ENCODE data around the gene RASAL1. TPM values are rescaled to one million over a fixed set of nuclear protein-coding genes. Genes with fewer than 3 reads are reported as not detected.

Gene RASAL1
- total RNA-seq, 1 donor from 2014 or later, result 1.4 TPM

GRCh38 chr12:113157218-113157859 is 21.8 kb upstream of the RASAL1 start:
- H3K4me2 ChIP-seq, result no peak overlapping the region
- Mint-ChIP-seq H3K9me3 (no peaks in the 10 kb centered on the region), H3K4me1 (peaks cover 30% of the 10 kb centered on the region), H3K4me3 (no peak overlapping the region), H3K36me3 (peaks cover 12% of the 10 kb centered on the region), H3K27ac (no peak overlapping the region), H3K27me3 (ENCODE audit: insufficient read depth, low read depth) (peaks cover 16% of the 10 kb centered on the region)
- no peak overlapping the region for H3K4me3 ChIP-seq
- H3K9ac ChIP-seq, result no peak overlapping the region
- H3K4me1 ChIP-seq, result peaks cover 12% of the 10 kb centered on the region
- no peak overlapping the region for H3K27ac ChIP-seq
- H2AFZ ChIP-seq (replicated peaks), result no peak overlapping the region
- peaks cover 56% of the 10 kb centered on the region for H4K20me1 ChIP-seq (ENCODE audit: low read depth)
- H3K9me3 ChIP-seq (ENCODE audit: low read depth), result no peaks in the 10 kb centered on the region
- H3K36me3 ChIP-seq, result no peaks in the 10 kb centered on the region
- peaks cover 51% of the 10 kb centered on the region for H3F3A ChIP-seq (ENCODE audit: low read depth)
- H3K79me2 ChIP-seq (ENCODE audit: low read depth), result no peaks in the 10 kb centered on the region
- no peak for DNase-seq (ENCODE audit: low spot score)
- H3K27me3 ChIP-seq, result peaks cover 43% of the 10 kb centered on the region
- no peak for TF ChIP-seq EZH2phosphoT487 (IDR thresholded peaks at IDR 0.05)
- TF ChIP-seq CTCF (IDR thresholded peaks at IDR 0.05), result no peak
- no peak for TF ChIP-seq EZH2 (IDR thresholded peaks at IDR 0.05)

DNA sequence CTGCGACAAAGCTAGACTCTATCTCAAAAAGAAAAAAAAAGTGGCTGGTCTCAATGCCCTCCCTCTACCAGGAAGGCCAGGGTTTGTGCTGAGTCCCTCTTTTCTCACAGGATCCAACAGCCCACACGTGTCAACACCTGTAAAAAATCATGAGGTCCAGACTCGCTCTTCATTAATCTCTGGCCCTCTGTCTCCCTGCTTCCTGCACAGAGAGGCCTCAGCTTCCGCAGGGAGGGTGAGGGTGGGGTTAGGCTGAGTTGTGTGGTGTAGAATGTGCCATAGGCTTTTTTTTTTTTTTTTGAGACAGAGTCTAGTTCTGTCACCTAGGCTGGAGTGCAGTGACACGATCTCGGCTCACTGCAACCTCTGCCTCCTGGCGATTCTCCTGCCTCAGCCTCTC is 20.1 kb upstream of the RASAL1 start:
- H3K27ac ChIP-seq, result no peak overlapping the region
- Mint-ChIP-seq H3K27ac (no peak overlapping the region), H3K36me3 (peaks cover 10% of the 10 kb centered on the region), H3K4me3 (no peak overlapping the region), H3K4me1 (peaks cover 22% of the 10 kb centered on the region), H3K9me3 (no peaks in the 10 kb centered on the region), H3K27me3 (ENCODE audit: insufficient read depth, low read depth) (peaks cover 25% of the 10 kb centered on the region)
- H2AFZ ChIP-seq (replicated peaks), result no peak overlapping the region
- DNase-seq (ENCODE audit: low spot score), result no peak
- H3K4me2 ChIP-seq, result no peak overlapping the region
- no peak overlapping the region for H3K9ac ChIP-seq
- no peak overlapping the region for H3K4me3 ChIP-seq
- peaks cover 46% of the 10 kb centered on the region for H3F3A ChIP-seq (ENCODE audit: low read depth)
- peaks cover under 1% of the 10 kb centered on the region for H3K4me1 ChIP-seq
- H3K27me3 ChIP-seq, result peaks cover 60% of the 10 kb centered on the region
- H3K36me3 ChIP-seq, result no peaks in the 10 kb centered on the region
- TF ChIP-seq EZH2phosphoT487 (IDR thresholded peaks at IDR 0.05) (no peak), EZH2 (IDR thresholded peaks at IDR 0.05) (no peak), CTCF (IDR thresholded peaks at IDR 0.05) (no peak)
- no peaks in the 10 kb centered on the region for H3K9me3 ChIP-seq (ENCODE audit: low read depth)
- H3K79me2 ChIP-seq (ENCODE audit: low read depth), result no peaks in the 10 kb centered on the region
- peaks cover 43% of the 10 kb centered on the region for H4K20me1 ChIP-seq (ENCODE audit: low read depth)

DNA sequence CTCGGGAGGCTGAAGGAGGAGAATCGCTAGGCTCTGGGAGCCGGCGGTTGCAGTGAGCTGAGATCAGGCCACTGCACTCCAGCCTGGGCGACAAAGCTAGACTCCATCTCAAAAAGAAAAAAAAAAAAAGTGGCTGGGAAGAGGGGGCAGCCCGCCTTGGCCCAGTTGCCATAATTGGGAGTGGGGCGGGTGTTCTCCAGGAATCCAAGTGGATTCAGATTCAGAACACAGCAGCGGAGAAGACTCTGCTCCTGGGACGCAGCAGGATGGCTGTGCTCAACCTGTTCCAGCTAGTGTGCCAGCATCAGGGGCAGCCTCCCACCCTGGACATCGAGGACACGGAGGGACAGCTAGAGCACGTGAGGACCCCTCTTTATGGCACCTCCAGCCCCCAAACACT is 19.5 kb upstream of the RASAL1 start:
- Histone ChIP-seq H3K36me3 (no peaks in the 10 kb centered on the region), H3K79me2 (ENCODE audit: low read depth) (no peaks in the 10 kb centered on the region), H3F3A (ENCODE audit: low read depth) (peaks cover 46% of the 10 kb centered on the region), H3K4me3 (no peak overlapping the region), H3K4me1 (peaks cover 1% of the 10 kb centered on the region), H3K27ac (no peak overlapping the region), H3K9me3 (ENCODE audit: low read depth) (no peaks in the 10 kb centered on the region), H2AFZ (replicated peaks) (no peak overlapping the region), H3K27me3 (peaks cover 65% of the 10 kb centered on the region), H3K4me2 (peak overlapping the region; percentile 86), H3K9ac (no peak overlapping the region), H4K20me1 (ENCODE audit: low read depth) (peaks cover 39% of the 10 kb centered on the region)
- peaks cover 26% of the 10 kb centered on the region for H3K27me3 Mint-ChIP-seq (ENCODE audit: insufficient read depth, low read depth)
- peaks cover 10% of the 10 kb centered on the region for H3K36me3 Mint-ChIP-seq
- H3K27ac Mint-ChIP-seq, result no peak overlapping the region
- peaks cover 24% of the 10 kb centered on the region for H3K4me1 Mint-ChIP-seq
- no peak for DNase-seq (ENCODE audit: low spot score)
- no peak for TF ChIP-seq EZH2phosphoT487 (IDR thresholded peaks at IDR 0.05)
- TF ChIP-seq CTCF (IDR thresholded peaks at IDR 0.05), result no peak
- no peak for TF ChIP-seq EZH2 (IDR thresholded peaks at IDR 0.05)
- no peak overlapping the region for H3K4me3 Mint-ChIP-seq
- H3K9me3 Mint-ChIP-seq, result no peaks in the 10 kb centered on the region
